BE2C (cell line): ENCODE results near the gene PRDM12.

ENCODE experiments used
- DNase-seq: peaks from one replicate; pipeline ENCODE4 v3.0.0-alpha.2; 2020
- H3K27me3 ChIP-seq: fragments of 250-450 bp; sonication (Bioruptor Pico); 2 replicates; pipeline ENCODE4 v1.5.1; 2020; ENCODE audit warnings: mild to moderate bottlenecking
- H3K36me3 ChIP-seq: fragments of 250-450 bp; sonication (Bioruptor Pico); 2 replicates; pipeline ENCODE4 v1.5.1; 2020; ENCODE audit warnings: mild to moderate bottlenecking
- H3K4me1 ChIP-seq: fragments of 250-450 bp; sonication (Bioruptor Pico); 2 replicates; pipeline ENCODE4 v1.5.1; 2020
- H3K4me3 ChIP-seq: 2 replicates; pipeline ENCODE4 v1.5.1; 2011; ENCODE audit warnings: low read depth, low read length
- H3K9me3 ChIP-seq: fragments of 250-450 bp; sonication (Bioruptor Pico); 2 replicates; pipeline ENCODE4 v1.5.1; 2020
- CTCF ChIP-seq: IDR thresholded peaks from 2 replicates; pipeline ENCODE4 v1.5.1; 2012; ENCODE audit warnings: mild to moderate bottlenecking, low read depth, low read length

Gene PRDM12

GRCh38 chr9:130689572-130689936 lies 25.2 kb downstream of the PRDM12 start:
- no peak for TF ChIP-seq CTCF
- Histone ChIP-seq H3K9me3 (no peaks in the 10 kb centered on the region), H3K4me1 (no peaks in the 10 kb centered on the region), H3K4me3 (peak overlapping the region; percentile 67), H3K36me3 (no peaks in the 10 kb centered on the region), H3K27me3 (no peaks in the 10 kb centered on the region)
- no peak for DNase-seq

- H3K36me3 ChIP-seq: peaks cover 3% of the 10 kb centered on the region
- peak overlapping the region; percentile 67 for H3K4me3 ChIP-seq
- peak; percentile 79 for DNase-seq
- no peaks in the 10 kb centered on the region for H3K9me3 ChIP-seq
- peaks cover 2% of the 10 kb centered on the region; the same call in 1 of the 2 replicates for H3K4me1 ChIP-seq
- no peaks in the 10 kb centered on the region for H3K27me3 ChIP-seq
- TF ChIP-seq CTCF: no peak
Measured at GRCh38 chr9:130689937-130690700, 25.7 kb downstream of the PRDM12 start.

- H3K27me3 ChIP-seq: no peaks in the 10 kb centered on the region
- peak; percentile 31 for TF ChIP-seq CTCF
- H3K4me3 ChIP-seq: no peak overlapping the region
- peaks cover 3% of the 10 kb centered on the region; the same call in 1 of the 2 replicates for H3K4me1 ChIP-seq
- DNase-seq: peak; percentile 47
- peaks cover 21% of the 10 kb centered on the region for H3K36me3 ChIP-seq
- H3K9me3 ChIP-seq: no peaks in the 10 kb centered on the region
Measured at GRCh38 chr9:130692321-130692720, 27.9 kb downstream of the PRDM12 start.

GRCh38 chr9:130693101-130693425 lies 28.7 kb downstream of the PRDM12 start:
- Histone ChIP-seq H3K4me1 (peaks cover 3% of the 10 kb centered on the region; the same call in 1 of the 2 replicates), H3K36me3 (peaks cover 28% of the 10 kb centered on the region), H3K4me3 (peak overlapping the region; percentile 99), H3K9me3 (no peaks in the 10 kb centered on the region), H3K27me3 (no peaks in the 10 kb centered on the region)
- no peak for TF ChIP-seq CTCF
- DNase-seq: no peak

GRCh38 chr9:130693426-130694191 lies 29.2 kb downstream of the PRDM12 start, which contains the start of gene EXOSC2:
Gene EXOSC2, plus strand, starts transcription at chr9:130693780. Its CDS starts 12 bp downstream, at chr9:130693792.
- no peaks in the 10 kb centered on the region for H3K27me3 ChIP-seq
- H3K4me3 ChIP-seq: peak within 1 kb of the TSS; percentile 99
- DNase-seq: peak; percentile 99
- H3K36me3 ChIP-seq: peaks cover 34% of the 10 kb centered on the region
- peaks cover 3% of the 10 kb centered on the region; the same call in 1 of the 2 replicates for H3K4me1 ChIP-seq
- no peaks in the 10 kb centered on the region for H3K9me3 ChIP-seq
- no peak for TF ChIP-seq CTCF

- H3K4me3 ChIP-seq: peak overlapping the region; percentile 99
- no peaks in the 10 kb centered on the region for H3K27me3 ChIP-seq
- peaks cover 3% of the 10 kb centered on the region; the same call in 1 of the 2 replicates for H3K4me1 ChIP-seq
- TF ChIP-seq CTCF: no peak
- no peak for DNase-seq
- no peaks in the 10 kb centered on the region for H3K9me3 ChIP-seq
- peaks cover 40% of the 10 kb centered on the region for H3K36me3 ChIP-seq
Measured at GRCh38 chr9:130694205-130694604, 29.8 kb downstream of the PRDM12 start.
